Stimulated activated naive B cell treated with anti-CD40 and anti-IgM and Interleukin-4, amounts not matched to agents 10 μg/mL and 1 μg/mL and 100 μg/mL, for 72 hours (primary cell): Measurements from ENCODE around the gene CIZ1.

Experiments used
- ATAC-seq, 2 donors: fragments of 150-1000 bp; cut with Tn5 transposase; replicated peaks; 2 replicates each; pipeline ENCODE4 v1.10.0; 2021; ENCODE audit warnings: moderate library complexity in 1 of 2
- DNase-seq: peaks from one replicate; pipeline ENCODE4 v3.0.0; 2021
- H3K27ac Mint-ChIP-seq: one replicate; pipeline ENCODE4 v1.8.0; 2022; ENCODE audit warnings: mild to moderate bottlenecking, mixed read lengths
- H3K27me3 Mint-ChIP-seq, 2 donors: one replicate each; pipeline ENCODE4 v1.8.0; 2022; ENCODE audit warnings: mixed read lengths in 2 of 2
- H3K36me3 Mint-ChIP-seq, 2 donors: one replicate each; pipeline ENCODE4 v1.8.0; 2022; ENCODE audit warnings: mixed read lengths in 2 of 2, mild to moderate bottlenecking in 1 of 2
- H3K4me1 Mint-ChIP-seq, 2 donors: one replicate each; pipeline ENCODE4 v1.8.0; 2022; ENCODE audit warnings: mixed read lengths in 2 of 2, mild to moderate bottlenecking in 1 of 2
- H3K4me3 Mint-ChIP-seq, 2 donors: one replicate each; pipeline ENCODE4 v1.8.0; 2022; ENCODE audit warnings: mild to moderate bottlenecking in 2 of 2, mixed read lengths in 2 of 2, moderate library complexity in 1 of 2
- H3K9me3 Mint-ChIP-seq, 2 donors: one replicate each; pipeline ENCODE4 v1.8.0; 2022; ENCODE audit warnings: mixed read lengths in 2 of 2, mild to moderate bottlenecking in 1 of 2

CIZ1 gene

GRCh38 chr9:128166169-128166568, 25.2 kb downstream of the CIZ1 start:
- Mint-ChIP-seq H3K27ac (no peak overlapping the region), H3K27me3 (no peaks in the 10 kb centered on the region), H3K9me3 (no peaks in the 10 kb centered on the region), H3K4me3 (no peak overlapping the region), H3K36me3 (peaks cover 41 to 53% of the 10 kb centered on the region in 2 donors), H3K4me1 (peaks cover 8 to 15% of the 10 kb centered on the region in 2 donors)
- ATAC-seq (no peak), DNase-seq (no peak)

GRCh38 chr9:128164307-128164885, 27.0 kb downstream of the CIZ1 start:
- DNase-seq (no peak), ATAC-seq (no peak)
- H3K9me3 Mint-ChIP-seq, result no peaks in the 10 kb centered on the region
- H3K36me3 Mint-ChIP-seq, result peaks cover 39 to 46% of the 10 kb centered on the region in 2 donors
- H3K4me3 Mint-ChIP-seq, result no peak overlapping the region
- H3K27me3 Mint-ChIP-seq, result no peaks in the 10 kb centered on the region
- peak overlapping the region; percentile 21 for H3K27ac Mint-ChIP-seq
- peaks cover 7 to 24% of the 10 kb centered on the region in 2 donors for H3K4me1 Mint-ChIP-seq

- Mint-ChIP-seq H3K27me3 (no peaks in the 10 kb centered on the region), H3K4me1 (peaks cover 9 to 28% of the 10 kb centered on the region in 2 donors), H3K9me3 (no peaks in the 10 kb centered on the region), H3K4me3 (no peak overlapping the region), H3K36me3 (peaks cover 34 to 40% of the 10 kb centered on the region in 2 donors), H3K27ac (peak overlapping the region; percentile 21)
- DNase-seq (no peak), ATAC-seq (no peak)
Measured at GRCh38 chr9:128163523-128164306, 27.7 kb downstream of the CIZ1 start.

- Mint-ChIP-seq H3K9me3 (no peaks in the 10 kb centered on the region), H3K27me3 (no peaks in the 10 kb centered on the region), H3K36me3 (peaks cover 32 to 36% of the 10 kb centered on the region in 2 donors), H3K4me3 (no peak overlapping the region), H3K4me1 (peaks cover 9 to 28% of the 10 kb centered on the region in 2 donors), H3K27ac (no peak overlapping the region)
- DNase-seq (no peak), ATAC-seq (no peak)
Measured at GRCh38 chr9:128163027-128163515, 28.3 kb downstream of the CIZ1 start.

- Mint-ChIP-seq H3K4me3 (no peak overlapping the region), H3K4me1 (peaks cover 9 to 28% of the 10 kb centered on the region in 2 donors), H3K27me3 (no peaks in the 10 kb centered on the region), H3K27ac (peak overlapping the region; percentile 60), H3K36me3 (peaks cover 29 to 33% of the 10 kb centered on the region in 2 donors), H3K9me3 (no peaks in the 10 kb centered on the region)
- DNase-seq (no peak), ATAC-seq (no peak)
Measured at GRCh38 chr9:128162215-128163026, 29.0 kb downstream of the CIZ1 start.

- H3K4me3 Mint-ChIP-seq, result peak overlapping the region; percentile 86 to 92
- peaks cover 9 to 28% of the 10 kb centered on the region in 2 donors for H3K4me1 Mint-ChIP-seq
- ATAC-seq (no peak), DNase-seq (no peak)
- H3K27me3 Mint-ChIP-seq, result no peaks in the 10 kb centered on the region
- peak overlapping the region; percentile 14 for H3K27ac Mint-ChIP-seq
- H3K36me3 Mint-ChIP-seq, result peaks cover 21 to 25% of the 10 kb centered on the region in 2 donors
- no peaks in the 10 kb centered on the region for H3K9me3 Mint-ChIP-seq
Measured at GRCh38 chr9:128161215-128161902, 30.0 kb downstream of the CIZ1 start.

GRCh38 chr9:128160603-128160987, 30.8 kb downstream of the CIZ1 start:
- DNase-seq (peak; percentile 26), ATAC-seq (peak; percentile 54 to 56)
- H3K4me3 Mint-ChIP-seq, result peak overlapping the region; percentile 86 to 92
- peak overlapping the region; percentile 92 for H3K27ac Mint-ChIP-seq
- H3K36me3 Mint-ChIP-seq, result peaks cover 17 to 18% of the 10 kb centered on the region in 2 donors
- H3K27me3 Mint-ChIP-seq, result no peaks in the 10 kb centered on the region
- peaks cover 9 to 28% of the 10 kb centered on the region in 2 donors for H3K4me1 Mint-ChIP-seq
- H3K9me3 Mint-ChIP-seq, result no peaks in the 10 kb centered on the region

- no peaks in the 10 kb centered on the region for H3K27me3 Mint-ChIP-seq
- H3K9me3 Mint-ChIP-seq, result no peaks in the 10 kb centered on the region
- peak; percentile 87 for DNase-seq
- H3K4me1 Mint-ChIP-seq, result peaks cover 9 to 28% of the 10 kb centered on the region in 2 donors
- peaks cover 16 to 18% of the 10 kb centered on the region in 2 donors for H3K36me3 Mint-ChIP-seq
- ATAC-seq, result peak; percentile 88 to 90
- peak within 1 kb of the TSS; percentile 92 for H3K27ac Mint-ChIP-seq
- peak within 1 kb of the TSS; percentile 86 to 92 for H3K4me3 Mint-ChIP-seq
Measured at GRCh38 chr9:128159784-128160602, 31.4 kb downstream of the CIZ1 start, which contains the start of gene BBLN. Gene BBLN (plus strand): TSS chr9:128160265. CDS start chr9:128160408, 143 bp downstream.

GRCh38 chr9:128159522-128159783, 31.9 kb downstream of the CIZ1 start:
- peaks cover 9 to 28% of the 10 kb centered on the region in 2 donors for H3K4me1 Mint-ChIP-seq
- H3K9me3 Mint-ChIP-seq, result no peaks in the 10 kb centered on the region
- ATAC-seq (peak; percentile 39 to 51), DNase-seq (peak; percentile 36)
- H3K4me3 Mint-ChIP-seq, result peak overlapping the region; percentile 86 to 92
- peak overlapping the region; percentile 91 for H3K27ac Mint-ChIP-seq
- no peaks in the 10 kb centered on the region for H3K27me3 Mint-ChIP-seq
- H3K36me3 Mint-ChIP-seq, result peaks cover 12 to 15% of the 10 kb centered on the region in 2 donors

GRCh38 chr9:128155736-128156500, 35.5 kb downstream of the CIZ1 start:
- ATAC-seq (no peak), DNase-seq (no peak)
- H3K27ac Mint-ChIP-seq, result no peak overlapping the region
- no peaks in the 10 kb centered on the region for H3K9me3 Mint-ChIP-seq
- peaks cover 2 to 10% of the 10 kb centered on the region in 2 donors for H3K4me1 Mint-ChIP-seq
- no peaks in the 10 kb centered on the region for H3K36me3 Mint-ChIP-seq
- peaks cover 0 to 2% of the 10 kb centered on the region in 2 donors for H3K27me3 Mint-ChIP-seq
- H3K4me3 Mint-ChIP-seq, result no peak overlapping the region

GRCh38 chr9:128153947-128154695, 37.3 kb downstream of the CIZ1 start:
- H3K27ac Mint-ChIP-seq, result no peak overlapping the region

More at GRCh38 chr9:128153947-128154695, 37.3 kb downstream of the CIZ1 start:
- Mint-ChIP-seq H3K36me3 (no peaks in the 10 kb centered on the region), H3K4me1 (peaks cover 0 to 9% of the 10 kb centered on the region in 2 donors), H3K4me3 (no peak overlapping the region), H3K9me3 (no peaks in the 10 kb centered on the region), H3K27me3 (peaks cover 0 to 7% of the 10 kb centered on the region in 2 donors)
- no peak for ATAC-seq
- DNase-seq, result no peak
